OCI-LY7 (cell line): ENCODE data around the gene ADPRH.

Experiments used
- CTCF ChIP-seq: fragments of 200-600 bp; sonication (generic); conservative IDR thresholded peaks from 2 replicates; pipeline ENCODE4 v1.5.1; 2014; ENCODE audit warnings: mild to moderate bottlenecking, antibody characterized with exemption, low read length, moderate library complexity, mixed read lengths
- EZH2phosphoT487 ChIP-seq: fragments of 200-600 bp; sonication (generic); IDR thresholded peaks from 2 replicates; pipeline ENCODE4 v1.6.1; 2018; ENCODE audit warnings: low read depth, borderline replicate concordance, mild to moderate bottlenecking, mixed run types, antibody characterized with exemption, low read length, moderate library complexity, mixed read lengths

DNA sequence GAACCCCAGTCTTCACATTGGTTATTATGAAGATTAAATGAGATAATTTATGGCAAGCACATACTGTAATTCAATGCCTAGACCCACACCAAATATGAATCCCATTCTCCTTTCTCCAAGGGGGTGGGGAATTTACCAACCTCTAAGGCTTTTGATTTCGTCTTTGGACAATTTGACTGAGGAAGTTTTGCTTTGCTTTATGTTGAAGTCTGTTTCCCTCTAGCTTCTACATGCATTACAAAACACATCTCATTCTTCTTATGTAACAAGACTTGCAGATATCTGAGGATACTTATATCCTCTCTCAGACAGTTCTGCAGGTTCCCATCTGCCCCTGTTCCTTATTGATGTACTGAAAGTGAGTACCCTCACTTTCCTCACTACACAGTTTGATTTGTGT lies 32.1 kb upstream of the ADPRH start:
- TF ChIP-seq CTCF, result no peak
- TF ChIP-seq EZH2phosphoT487, result no peak
